K562 (cell line): ENCODE measurements around the gene ORM1. TPM values are rescaled to one million over a fixed set of nuclear protein-coding genes. Genes with fewer than 3 reads are reported as not detected.

Experiments
- EP400 ChIP-seq: fragments of 450-650 bp; IDR thresholded peaks from 2 replicates; pipeline ENCODE4 v1.6.1; 2017; ENCODE audit warnings: antibody characterized with exemption, mild to moderate bottlenecking, moderate library complexity
- MNT ChIP-seq, 2 experiments: fragments of 450-650 bp; conservative IDR thresholded peaks; 2 replicates each; pipeline ENCODE4 v1.6.1; 2017; ENCODE audit warnings: mild to moderate bottlenecking in 2 of 2, moderate library complexity in 2 of 2
- NR2F6 ChIP-seq: fragments of 450-650 bp; formaldehyde crosslinking; IDR thresholded peaks from 2 replicates; pipeline ENCODE4 v1.4.0; 2020; ENCODE audit warnings: mild to moderate bottlenecking
- PHTF2 ChIP-seq: fragments of 250-450 bp; sonication (Bioruptor Pico); IDR thresholded peaks from 2 replicates; pipeline ENCODE4 v1.5.0; 2021; ENCODE audit warnings: mild to moderate bottlenecking
- RBM34 ChIP-seq: fragments of 200-400 bp; formaldehyde crosslinking; IDR thresholded peaks from 2 replicates; pipeline ENCODE4 v1.6.1; 2018; ENCODE audit warnings: low read length, borderline replicate concordance; ENCODE audit not compliant: insufficient read depth
- RFX7 ChIP-seq: fragments of 250-450 bp; sonication (Bioruptor Pico); IDR thresholded peaks from 2 replicates; pipeline ENCODE4 v1.5.1; 2021; ENCODE audit warnings: mild to moderate bottlenecking
- SAFB2 ChIP-seq: fragments of 200-400 bp; formaldehyde crosslinking; IDR thresholded peaks from 2 replicates; pipeline ENCODE4 v1.6.1; 2018; ENCODE audit warnings: borderline replicate concordance, low read length, low read depth, moderate library complexity; ENCODE audit not compliant: severe bottlenecking
- STAT6 ChIP-seq: sonication (generic); formaldehyde crosslinking; IDR thresholded peaks from 2 replicates; pipeline ENCODE4 v1.8.1; 2023; ENCODE audit warnings: mild to moderate bottlenecking, missing genetic modification reagents
- ZC3H11A ChIP-seq: IDR thresholded peaks from 2 replicates; pipeline ENCODE4 v1.6.1; 2012; ENCODE audit warnings: low read depth, low read length, improper control_type of control experiment
- ZNF197 ChIP-seq: fragments of 200-800 bp; sonication (Bioruptor generic); IDR thresholded peaks from 2 replicates; pipeline ENCODE4 v1.6.1; 2016; ENCODE audit warnings: low read depth, missing genetic modification characterization, missing compliant biosample characterization
- ZNF263 ChIP-seq: sonication (generic); formaldehyde crosslinking; IDR thresholded peaks from 2 replicates; pipeline ENCODE4 v1.8.0; 2022; ENCODE audit warnings: mild to moderate bottlenecking, missing genetic modification reagents, borderline replicate concordance
- ZNF318 ChIP-seq, 2 experiments: fragments of 450-650 bp; IDR thresholded peaks; 2 replicates each; pipeline ENCODE4 v1.6.1; 2016; ENCODE audit warnings: mild to moderate bottlenecking in 2 of 2, borderline replicate concordance in 1 of 2, low read depth in 1 of 2, moderate library complexity in 1 of 2
- ZNF696 ChIP-seq: fragments of 250-450 bp; sonication (Bioruptor Pico); conservative IDR thresholded peaks from 2 replicates; pipeline ENCODE4 v1.4.0; 2020; ENCODE audit warnings: mild to moderate bottlenecking, moderate library complexity
- polyA plus RNA-seq, 8 experiments: library from polyadenylated mRNA; depleted of rRNA in 4 of 8; stranded (reverse) in 5 of 8; unstranded in 3 of 8; fragments of >200 nt; fragmentation: Nextera tagmentation in 2 of 8; fragmentation: Illumina TruSeq in 1 of 8; extraction: Ambion mirVana in 2 of 8; extraction: Trizol in 1 of 8; gene quantifications; 2 replicates each; pipeline versions ENCODE4 v1.2.1 to v1.2.3, GENCODE V29; 2011 to 2014; ENCODE audit warnings: inconsistent platforms in 1 of 8, missing spikeins in 1 of 8
- total RNA-seq, 7 experiments: library from RNA; depleted of rRNA in 6 of 7; stranded (reverse); fragments of >200 nt in 6 of 7; fragmentation: Illumina TruSeq in 2 of 7; extraction: Trizol in 2 of 7; gene quantifications; 2 replicates each; pipeline versions ENCODE4 v1.2.1 to v1.2.3, GENCODE V29; 2011 to 2021; ENCODE audit warnings: low replicate concordance in 1 of 7

The ORM1 gene
- total and polyA plus RNA-seq, 9 of the 15 experiments (the other 6 are each of a cell fraction or from before 2014, with no cell fraction given), result 2.9 TPM; not detected in 8

- no peak for TF ChIP-seq ZNF318 (IDR thresholded peaks at IDR 0.05; ENCODE audit: borderline replicate concordance in 1 of 2, low read depth in 1 of 2)
- no peak for TF ChIP-seq ZNF197 (CRISPR knock-in tag)
- TF ChIP-seq ZNF263, result no peak
- no peak for TF ChIP-seq PHTF2
- peak; percentile 62 to 78 for TF ChIP-seq MNT (conservative IDR thresholded peaks at IDR 0.05)
- TF ChIP-seq SAFB2, result no peak
- TF ChIP-seq EP400, result peak; percentile 51
- no peak for TF ChIP-seq RBM34
- TF ChIP-seq ZNF696 (CRISPR knock-in tag), result no peak
- no peak for TF ChIP-seq NR2F6
- TF ChIP-seq RFX7 (CRISPR knock-in tag), result no peak
- no peak for TF ChIP-seq ZC3H11A
- no peak for TF ChIP-seq STAT6 (CRISPR knock-in tag)
Observed at GRCh38 chr9:114348906-114349482, 26.1 kb downstream of the ORM1 start (continued).
